PFSK-1 (cell line): Measurements from ENCODE around the gene CCNT1.

ENCODE experiments used
- REST ChIP-seq, 2 experiments: IDR thresholded peaks; 2 replicates each; pipeline versions ENCODE4 v1.6.1 to v1.8.0; 2011 to 2012; ENCODE audit warnings: low read depth in 2 of 2, low read length in 2 of 2, control low read depth in 1 of 2, inconsistent platforms in 1 of 2, mild to moderate bottlenecking in 1 of 2, moderate library complexity in 1 of 2; ENCODE audit not compliant: insufficient read depth in 1 of 2
- TAF1 ChIP-seq: IDR thresholded peaks from 2 replicates; pipeline ENCODE4 v1.6.1; 2012; ENCODE audit warnings: low read length, control low read depth, borderline replicate concordance; ENCODE audit not compliant: insufficient read depth

GRCh38 chr12:48712209-48712608 lies 4.3 kb downstream of the CCNT1 start:
- no peak for TF ChIP-seq TAF1
- no peak for TF ChIP-seq REST (IDR thresholded peaks at IDR 0.05; ENCODE audit: insufficient read depth in 1 of 2, low read depth in 2 of 2, low read length in 2 of 2)
